Activated B cell treated with CpG ODN at 0.5 μM for 24 hours (primary cell): ENCODE results near the gene TMEM252. TPM values are rescaled to one million over a fixed set of nuclear protein-coding genes. Genes with fewer than 3 reads are reported as not detected.

ENCODE experiments used
- ATAC-seq: fragments of 200-7000 bp; cut with Tn5 transposase; one replicate; pipeline ENCODE4 v1.10.0; 2021; ENCODE audit warnings: low read depth, mild to moderate bottlenecking, moderate library complexity
- CTCF ChIA-PET: fragments of 350-600 bp; sonication (Branson Sonifier 250); formaldehyde crosslinking; loops from one replicate; lab custom pipeline; 2021; ENCODE audit warnings: antibody characterized with exemption; lab: Charles Lee
- POLR2A ChIA-PET: fragments of 350-600 bp; sonication (Branson Sonifier 250); formaldehyde crosslinking; loops from one replicate; lab custom pipeline; 2021; ENCODE audit warnings: antibody characterized with exemption; lab: Charles Lee
- DNase-seq: peaks from one replicate; pipeline ENCODE4 v3.0.0; 2022
- H3K27ac Mint-ChIP-seq: one replicate; pipeline ENCODE4 v1.8.0; 2020; ENCODE audit warnings: mixed read lengths
- H3K27me3 Mint-ChIP-seq: one replicate; pipeline ENCODE4 v1.8.0; 2021; ENCODE audit warnings: mixed read lengths
- H3K36me3 Mint-ChIP-seq: one replicate; pipeline ENCODE4 v1.8.0; 2021; ENCODE audit warnings: low read depth, mixed read lengths
- H3K4me1 Mint-ChIP-seq: one replicate; pipeline ENCODE4 v1.8.0; 2021; ENCODE audit warnings: mixed read lengths
- H3K4me3 Mint-ChIP-seq: one replicate; pipeline ENCODE4 v1.8.0; 2020; ENCODE audit warnings: mild to moderate bottlenecking, mixed read lengths
- H3K9me3 Mint-ChIP-seq: one replicate; pipeline ENCODE4 v1.8.0; 2020; ENCODE audit warnings: mixed read lengths
- CTCF ChIP-seq: fragments of 200-600 bp; IDR thresholded peaks from one replicate; pipeline ENCODE4 v1.8.0; 2022; ENCODE audit warnings: antibody characterized with exemption, mild to moderate bottlenecking
- intact Hi-C: fragments of 100-400 bp; cut with micrococcal nuclease; formaldehyde crosslinking; loops from one replicate; pipeline ENCODE4 v1.15.1; 2024
- total RNA-seq: library from RNA; stranded (reverse); gene quantifications from 2 replicates; pipeline ENCODE4 v1.2.3, GENCODE V29; 2022

TMEM252 gene
- total RNA-seq, 1 donor from 2014 or later: not detected

- ChIA-PET POLR2A (no interaction called here), CTCF (no interaction called here)
- H3K9me3 Mint-ChIP-seq: no peaks in the 10 kb centered on the region
- intact Hi-C loops: no loop called here
- H3K4me1 Mint-ChIP-seq: no peaks in the 10 kb centered on the region
- H3K36me3 Mint-ChIP-seq: no peaks in the 10 kb centered on the region
- H3K4me3 Mint-ChIP-seq: no peak overlapping the region
- DNase-seq (no peak), ATAC-seq (no peak)
- peaks cover 3% of the 10 kb centered on the region for H3K27me3 Mint-ChIP-seq
- H3K27ac Mint-ChIP-seq: no peak overlapping the region
- TF ChIP-seq CTCF: no peak
These were observed 7.0 kb downstream of the TMEM252 start for GRCh38 chr9:68533678-68534077.

GRCh38 chr9:68532131-68532530 lies 8.6 kb downstream of the TMEM252 start:
- CTCF ChIA-PET: no interaction called here
- no peak for ATAC-seq
- no peak for TF ChIP-seq CTCF

GRCh38 chr9:68530618-68531017 lies 10.1 kb downstream of the TMEM252 start:
- CTCF ChIA-PET: no interaction called here
- TF ChIP-seq CTCF: no peak
- H3K27me3 Mint-ChIP-seq: peaks cover 5% of the 10 kb centered on the region
- H3K4me1 Mint-ChIP-seq: no peaks in the 10 kb centered on the region
- no peak overlapping the region for H3K27ac Mint-ChIP-seq
- H3K9me3 Mint-ChIP-seq: no peaks in the 10 kb centered on the region
- intact Hi-C loops: no loop called here
- POLR2A ChIA-PET: no interaction called here
- ATAC-seq (no peak), DNase-seq (no peak)
- H3K4me3 Mint-ChIP-seq: no peak overlapping the region
- no peaks in the 10 kb centered on the region for H3K36me3 Mint-ChIP-seq

More at GRCh38 chr9:68532131-68532530, 8.6 kb downstream of the TMEM252 start:
- Mint-ChIP-seq H3K36me3 (no peaks in the 10 kb centered on the region), H3K27me3 (peaks cover 5% of the 10 kb centered on the region), H3K4me3 (no peak overlapping the region), H3K4me1 (no peaks in the 10 kb centered on the region), H3K9me3 (no peaks in the 10 kb centered on the region), H3K27ac (no peak overlapping the region)
- POLR2A ChIA-PET: interaction anchor here (0.7 kb wide), 1 partner anchor 446 kb away, joined by 5 read pairs; no protein-coding TSS in a partner anchor
- intact Hi-C loops: no loop called here
- DNase-seq: no peak

GRCh38 chr9:68523367-68523936 lies 17.2 kb downstream of the TMEM252 start:
- ChIA-PET POLR2A (no interaction called here), CTCF (no interaction called here)
- intact Hi-C loops: no loop called here
- DNase-seq (no peak), ATAC-seq (no peak)
- Mint-ChIP-seq H3K36me3 (no peaks in the 10 kb centered on the region), H3K27me3 (peaks cover 9% of the 10 kb centered on the region), H3K9me3 (peaks cover 2% of the 10 kb centered on the region), H3K27ac (no peak overlapping the region), H3K4me3 (no peak overlapping the region), H3K4me1 (no peaks in the 10 kb centered on the region)
- TF ChIP-seq CTCF: no peak

- POLR2A ChIA-PET: no interaction called here
These were observed 17.7 kb downstream of the TMEM252 start for GRCh38 chr9:68522954-68523353.

More at GRCh38 chr9:68522954-68523353, 17.7 kb downstream of the TMEM252 start:
- ATAC-seq (no peak), DNase-seq (no peak)
- CTCF ChIA-PET: no interaction called here
- peaks cover 4% of the 10 kb centered on the region for H3K36me3 Mint-ChIP-seq
- H3K9me3 Mint-ChIP-seq: peaks cover 6% of the 10 kb centered on the region
- H3K27ac Mint-ChIP-seq: no peak overlapping the region
- no peak for TF ChIP-seq CTCF
- intact Hi-C loops: no loop called here
- H3K4me3 Mint-ChIP-seq: no peak overlapping the region
- no peaks in the 10 kb centered on the region for H3K4me1 Mint-ChIP-seq
- peaks cover 13% of the 10 kb centered on the region for H3K27me3 Mint-ChIP-seq
